Astrocyte (in vitro differentiated cells and primary cell): ENCODE data around the gene DDX6. TPM values are rescaled to one million over a fixed set of nuclear protein-coding genes. Genes with fewer than 3 reads are reported as not detected.

Experiments
- DNase-seq: peaks from one replicate; pipeline ENCODE4 v3.0.0-alpha.2; 2010; ENCODE audit warnings: low read depth
- FAIRE-seq: peaks from 2 replicates; lab custom pipeline; 2011; peaks lifted over from hg19 to GRCh38; lab: Jason Lieb, UNC
- H2AFZ ChIP-seq: 2 replicates; pipeline ENCODE4 v1.6.0; 2012; ENCODE audit warnings: low read depth, low read length, inconsistent platforms
- H3K27ac ChIP-seq: 2 replicates; pipeline ENCODE4 v1.5.1; 2011; ENCODE audit warnings: low read depth, low read length, inconsistent platforms
- H3K27me3 ChIP-seq: 2 replicates; pipeline ENCODE4 v1.6.0; 2011; ENCODE audit warnings: low read length, inconsistent platforms; ENCODE audit not compliant: insufficient read depth
- H3K36me3 ChIP-seq: 2 replicates; pipeline ENCODE4 v1.5.1; 2011; ENCODE audit warnings: low read length, inconsistent platforms; ENCODE audit not compliant: insufficient read depth
- H3K4me1 ChIP-seq: 2 replicates; pipeline ENCODE4 v1.5.1; 2011; ENCODE audit warnings: low read length, inconsistent platforms; ENCODE audit not compliant: insufficient read depth
- H3K4me2 ChIP-seq: 2 replicates; pipeline ENCODE4 v1.6.0; 2012; ENCODE audit warnings: low read length, inconsistent platforms
- H3K4me3 ChIP-seq: 2 replicates; pipeline ENCODE4 v1.5.1; 2011; ENCODE audit warnings: low read depth, mild to moderate bottlenecking, low read length, inconsistent platforms; ENCODE audit not compliant: insufficient read depth
- H3K79me2 ChIP-seq: 2 replicates; pipeline ENCODE4 v1.6.0; 2012; ENCODE audit warnings: mild to moderate bottlenecking, low read length, inconsistent platforms; ENCODE audit not compliant: insufficient read depth
- H3K9ac ChIP-seq: 2 replicates; pipeline ENCODE4 v1.6.0; 2012; ENCODE audit warnings: mild to moderate bottlenecking, low read length, inconsistent platforms
- H3K9me3 ChIP-seq: 2 replicates; pipeline ENCODE4 v1.5.1; 2012; ENCODE audit warnings: low read depth, mild to moderate bottlenecking, low read length, inconsistent platforms; ENCODE audit not compliant: insufficient read depth
- H4K20me1 ChIP-seq: 2 replicates; pipeline ENCODE4 v1.6.0; 2012; ENCODE audit warnings: low read length, inconsistent platforms; ENCODE audit not compliant: insufficient read depth
- H3K27ac Mint-ChIP-seq: one replicate; pipeline ENCODE4 v1.8.0; 2021; ENCODE audit warnings: mild to moderate bottlenecking, mixed read lengths; ENCODE audit not compliant: unreplicated experiment
- H3K27me3 Mint-ChIP-seq: one replicate; pipeline ENCODE4 v1.8.0; 2021; ENCODE audit warnings: low read depth, mixed read lengths; ENCODE audit not compliant: unreplicated experiment
- H3K36me3 Mint-ChIP-seq: one replicate; pipeline ENCODE4 v1.8.0; 2021; ENCODE audit warnings: low read depth, mixed read lengths; ENCODE audit not compliant: unreplicated experiment
- H3K4me1 Mint-ChIP-seq: one replicate; pipeline ENCODE4 v1.8.0; 2021; ENCODE audit warnings: low read depth, mixed read lengths; ENCODE audit not compliant: unreplicated experiment
- H3K4me3 Mint-ChIP-seq: one replicate; pipeline ENCODE4 v1.8.0; 2021; ENCODE audit warnings: mild to moderate bottlenecking, moderate library complexity, mixed read lengths; ENCODE audit not compliant: unreplicated experiment
- H3K9me3 Mint-ChIP-seq: one replicate; pipeline ENCODE4 v1.8.0; 2021; ENCODE audit warnings: mild to moderate bottlenecking, mixed read lengths; ENCODE audit not compliant: unreplicated experiment
- EZH2 ChIP-seq: IDR thresholded peaks from 2 replicates; pipeline ENCODE4 v1.6.1; 2012; ENCODE audit warnings: mild to moderate bottlenecking, low read length, inconsistent platforms; ENCODE audit not compliant: insufficient read depth
- total RNA-seq: library from RNA; stranded (reverse); gene quantifications from 2 replicates; pipeline ENCODE4 v1.2.1, GENCODE V29; 2021
- TF ChIP-seq, protein P1 (sequence below): IDR thresholded peaks from 2 replicates; pipeline ENCODE4 v1.5.1; 2011; ENCODE audit warnings: low read depth, mild to moderate bottlenecking, inconsistent platforms, low read length, moderate library complexity; ENCODE audit not compliant: insufficient read depth

DDX6 gene
- total RNA-seq, 1 donor from 2014 or later = 196 TPM

DNA sequence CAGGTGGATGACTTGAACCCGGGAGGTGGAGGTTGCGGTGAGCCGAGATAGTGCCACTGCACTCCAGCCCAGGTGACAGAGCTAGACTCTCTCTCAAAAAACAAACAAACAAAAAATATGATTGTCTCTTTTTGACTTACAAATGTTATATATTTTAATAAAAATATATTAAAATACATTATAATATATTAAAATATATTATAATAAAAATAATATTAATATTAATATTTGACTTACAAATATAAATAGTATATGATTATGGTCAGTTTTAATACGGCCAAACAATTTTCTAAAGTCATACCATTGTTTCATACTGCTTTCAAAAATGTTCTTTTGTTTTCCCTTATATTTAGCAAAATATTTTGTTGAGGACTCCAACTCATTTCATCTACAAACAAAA, 27.2 kb upstream of the DDX6 start:
- no peak for TF ChIP-seq EZH2
- TF ChIP-seq, protein P1, sequence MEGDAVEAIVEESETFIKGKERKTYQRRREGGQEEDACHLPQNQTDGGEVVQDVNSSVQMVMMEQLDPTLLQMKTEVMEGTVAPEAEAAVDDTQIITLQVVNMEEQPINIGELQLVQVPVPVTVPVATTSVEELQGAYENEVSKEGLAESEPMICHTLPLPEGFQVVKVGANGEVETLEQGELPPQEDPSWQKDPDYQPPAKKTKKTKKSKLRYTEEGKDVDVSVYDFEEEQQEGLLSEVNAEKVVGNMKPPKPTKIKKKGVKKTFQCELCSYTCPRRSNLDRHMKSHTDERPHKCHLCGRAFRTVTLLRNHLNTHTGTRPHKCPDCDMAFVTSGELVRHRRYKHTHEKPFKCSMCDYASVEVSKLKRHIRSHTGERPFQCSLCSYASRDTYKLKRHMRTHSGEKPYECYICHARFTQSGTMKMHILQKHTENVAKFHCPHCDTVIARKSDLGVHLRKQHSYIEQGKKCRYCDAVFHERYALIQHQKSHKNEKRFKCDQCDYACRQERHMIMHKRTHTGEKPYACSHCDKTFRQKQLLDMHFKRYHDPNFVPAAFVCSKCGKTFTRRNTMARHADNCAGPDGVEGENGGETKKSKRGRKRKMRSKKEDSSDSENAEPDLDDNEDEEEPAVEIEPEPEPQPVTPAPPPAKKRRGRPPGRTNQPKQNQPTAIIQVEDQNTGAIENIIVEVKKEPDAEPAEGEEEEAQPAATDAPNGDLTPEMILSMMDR = no peak
- H2AFZ ChIP-seq = no peak overlapping the region
- H3K27me3 ChIP-seq = no peaks in the 10 kb centered on the region
- no peak for DNase-seq
- H3K4me2 ChIP-seq = no peak overlapping the region
- H3K4me3 ChIP-seq = no peak overlapping the region
- H4K20me1 ChIP-seq = no peaks in the 10 kb centered on the region
- no peaks in the 10 kb centered on the region for H3K9me3 ChIP-seq
- H3K9ac ChIP-seq = no peak overlapping the region
- Mint-ChIP-seq H3K4me3 (no peak overlapping the region), H3K27ac (no peak overlapping the region), H3K4me1 (no peaks in the 10 kb centered on the region), H3K9me3 (no peaks in the 10 kb centered on the region), H3K27me3 (peaks cover 7% of the 10 kb centered on the region), H3K36me3 (no peaks in the 10 kb centered on the region)
- no peak overlapping the region for H3K27ac ChIP-seq
- FAIRE-seq = no peak
- no peaks in the 10 kb centered on the region for H3K36me3 ChIP-seq
- H3K79me2 ChIP-seq = no peaks in the 10 kb centered on the region
- peaks cover 9% of the 10 kb centered on the region for H3K4me1 ChIP-seq

DNA sequence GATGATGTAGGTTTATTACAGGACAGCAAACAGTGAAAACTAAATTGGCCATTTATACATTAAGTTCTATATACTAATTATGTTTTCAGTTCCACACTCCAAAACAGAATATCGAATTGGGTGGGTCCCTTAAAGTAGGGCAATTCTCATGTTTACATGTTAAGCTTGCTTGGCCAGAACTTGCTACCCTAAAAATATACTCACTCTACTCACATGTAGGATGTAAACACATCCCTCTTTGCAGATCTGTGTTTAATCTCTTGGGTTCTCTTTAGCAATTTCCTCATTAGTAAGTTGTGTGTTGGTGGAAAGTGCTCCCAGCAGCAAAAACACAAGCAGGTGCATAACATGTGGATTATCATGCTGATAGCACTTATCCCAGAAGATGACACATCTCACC, 22.6 kb upstream of the DDX6 start:
- Histone ChIP-seq H3K4me3 (no peak overlapping the region), H3K79me2 (no peaks in the 10 kb centered on the region), H3K27me3 (peaks cover 4% of the 10 kb centered on the region), H4K20me1 (no peaks in the 10 kb centered on the region), H2AFZ (no peak overlapping the region), H3K9me3 (no peaks in the 10 kb centered on the region), H3K4me2 (no peak overlapping the region), H3K9ac (no peak overlapping the region), H3K36me3 (no peaks in the 10 kb centered on the region), H3K4me1 (no peaks in the 10 kb centered on the region), H3K27ac (no peak overlapping the region)
- TF ChIP-seq, protein P1 = no peak
- TF ChIP-seq EZH2 = no peak
- no peak overlapping the region for H3K27ac Mint-ChIP-seq
- H3K4me1 Mint-ChIP-seq = no peaks in the 10 kb centered on the region
- DNase-seq (no peak), FAIRE-seq (no peak)
- H3K27me3 Mint-ChIP-seq = peaks cover 18% of the 10 kb centered on the region
- H3K36me3 Mint-ChIP-seq = no peaks in the 10 kb centered on the region
- H3K4me3 Mint-ChIP-seq = no peak overlapping the region
- H3K9me3 Mint-ChIP-seq = no peaks in the 10 kb centered on the region

DNA sequence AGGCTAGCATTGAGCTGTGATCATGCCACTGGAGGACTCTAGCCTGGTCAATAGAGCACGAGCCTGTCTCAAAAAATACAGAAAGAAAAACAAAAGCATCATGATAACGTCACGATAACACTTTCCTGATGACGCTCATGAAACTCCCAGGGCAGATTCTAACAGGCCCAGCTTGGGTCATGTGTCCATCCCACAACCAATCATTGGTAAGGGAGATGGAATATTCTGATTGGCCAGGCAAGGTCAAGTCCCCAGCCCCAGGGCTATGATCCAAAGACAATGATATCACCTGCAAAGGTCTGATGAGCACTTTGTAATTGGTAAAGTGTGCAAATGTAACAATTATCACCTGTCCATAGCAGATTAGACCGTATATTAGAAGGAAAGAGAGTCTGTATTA, 21.5 kb upstream of the DDX6 start:
- peaks cover 6% of the 10 kb centered on the region for H3K9me3 Mint-ChIP-seq
- peaks cover 4% of the 10 kb centered on the region for H3K27me3 ChIP-seq
- H3K4me2 ChIP-seq = no peak overlapping the region
- H4K20me1 ChIP-seq = no peaks in the 10 kb centered on the region
- no peaks in the 10 kb centered on the region for H3K79me2 ChIP-seq
- FAIRE-seq (no peak), DNase-seq (no peak)
- no peaks in the 10 kb centered on the region for H3K36me3 Mint-ChIP-seq
- H3K27ac Mint-ChIP-seq = no peak overlapping the region
- H3K4me1 ChIP-seq = no peaks in the 10 kb centered on the region
- peaks cover 23% of the 10 kb centered on the region for H3K27me3 Mint-ChIP-seq
- H3K9ac ChIP-seq = no peak overlapping the region
- H3K9me3 ChIP-seq = no peaks in the 10 kb centered on the region
- no peak overlapping the region for H3K4me3 Mint-ChIP-seq
- TF ChIP-seq EZH2 = no peak
- TF ChIP-seq, protein P1 = no peak
- H3K4me1 Mint-ChIP-seq = no peaks in the 10 kb centered on the region
- no peaks in the 10 kb centered on the region for H3K36me3 ChIP-seq
- H3K27ac ChIP-seq = no peak overlapping the region
- no peak overlapping the region for H2AFZ ChIP-seq
- no peak overlapping the region for H3K4me3 ChIP-seq
